Articular chondrocyte of knee joint (primary cell): Measurements from ENCODE around the gene MREG. TPM values are rescaled to one million over a fixed set of nuclear protein-coding genes. Genes with fewer than 3 reads are reported as not detected.

Experiments used
- total RNA-seq: library from RNA; depleted of rRNA; stranded (reverse); fragments of >200 nt; gene quantifications from 2 replicates; pipeline ENCODE4 v1.2.3, GENCODE V29; 2012

The MREG gene
- total RNA-seq = 4.8 and 6.0 TPM in 2 replicates

GRCh38 chr2:216013080-216013909 lies at the start of gene MREG:
Gene MREG (minus strand): TSS chr2:216013551. CDS start chr2:216013327, 224 bp downstream.

Other genes starting within 250 kb of the MREG start
- gene PECR, start 68.3 kb upstream of the MREG start, total RNA-seq = 11.6 and 15.2 TPM in 2 replicates
- gene TMEM169, start 68.4 kb upstream of the MREG start, total RNA-seq = 0.22 and 0.26 TPM in 2 replicates
- gene XRCC5, start 95.8 kb upstream of the MREG start, total RNA-seq = 241 and 244 TPM in 2 replicates